ENCODE results near the gene OPN4.

The OPN4 gene

GRCh38 chr10:86647773-86648703 is 6.3 kb upstream of the OPN4 start:
- DNase-seq: no peak

GRCh38 chr10:86648704-86649427 is 5.5 kb upstream of the OPN4 start:
- no peak for DNase-seq

GRCh38 chr10:86649471-86650150 is 4.7 kb upstream of the OPN4 start:
- peak; percentile 2 for DNase-seq

- peak; percentile 0 for DNase-seq
These were observed 4.2 kb upstream of the OPN4 start for GRCh38 chr10:86650151-86650550.

- no peak for DNase-seq
These were observed 3.3 kb upstream of the OPN4 start for GRCh38 chr10:86651021-86651471.

GRCh38 chr10:86651631-86652331 is 2.6 kb upstream of the OPN4 start:
- DNase-seq: peak; percentile 2

- DNase-seq: no peak
These were observed 1.8 kb upstream of the OPN4 start for GRCh38 chr10:86652361-86653202.

- DNase-seq: no peak
These were observed 968 bp upstream of the OPN4 start for GRCh38 chr10:86653379-86653778.

GRCh38 chr10:86653987-86654386 is 360 bp upstream of the OPN4 start:
- DNase-seq: no peak

- DNase-seq: no peak
These were observed 810 bp downstream of the OPN4 start for GRCh38 chr10:86655173-86655540.

GRCh38 chr10:86655596-86655995 is 1.2 kb downstream of the OPN4 start:
- no peak for DNase-seq

GRCh38 chr10:86657011-86657395 is 2.7 kb downstream of the OPN4 start:
- no peak for DNase-seq

GRCh38 chr10:86657396-86658011 is 3.2 kb downstream of the OPN4 start:
- DNase-seq: no peak

GRCh38 chr10:86658261-86658741 is 4.0 kb downstream of the OPN4 start:
- DNase-seq: no peak

- no peak for DNase-seq
These were observed 4.4 kb downstream of the OPN4 start for GRCh38 chr10:86658751-86659150.

- DNase-seq: no peak
These were observed 4.9 kb downstream of the OPN4 start for GRCh38 chr10:86659161-86659691.

GRCh38 chr10:86659721-86660453 is 5.5 kb downstream of the OPN4 start:
- no peak for DNase-seq

- DNase-seq: no peak
These were observed 7.0 kb downstream of the OPN4 start for GRCh38 chr10:86661161-86662025.
